ENCODE results near the gene COL7A1. TPM values are rescaled to one million over a fixed set of nuclear protein-coding genes. Genes with fewer than 3 reads are reported as not detected.
A peak's percentile ranks its signal among the peaks of the same experiment; 100 is the strongest.

The COL7A1 gene
- 83.9 TPM for polyA plus RNA-seq (2013, experiment 1 of 2; ENCODE audit: insufficient read length)
- polyA plus RNA-seq (2013, experiment 2 of 2; ENCODE audit: insufficient read length) = 76.6 TPM

GRCh38 chr3:48595075-48595525, at the start of gene COL7A1:
TSS of gene COL7A1 (minus strand) at chr3:48595329. CDS start at chr3:48595159, 170 bp downstream.
- DNase-seq = no peak

- no peak for DNase-seq
Observed at GRCh38 chr3:48642605-48643004, 47.5 kb upstream of the COL7A1 start.

GRCh38 chr3:48641396-48641795, 46.3 kb upstream of the COL7A1 start:
- no peak for DNase-seq

DNA sequence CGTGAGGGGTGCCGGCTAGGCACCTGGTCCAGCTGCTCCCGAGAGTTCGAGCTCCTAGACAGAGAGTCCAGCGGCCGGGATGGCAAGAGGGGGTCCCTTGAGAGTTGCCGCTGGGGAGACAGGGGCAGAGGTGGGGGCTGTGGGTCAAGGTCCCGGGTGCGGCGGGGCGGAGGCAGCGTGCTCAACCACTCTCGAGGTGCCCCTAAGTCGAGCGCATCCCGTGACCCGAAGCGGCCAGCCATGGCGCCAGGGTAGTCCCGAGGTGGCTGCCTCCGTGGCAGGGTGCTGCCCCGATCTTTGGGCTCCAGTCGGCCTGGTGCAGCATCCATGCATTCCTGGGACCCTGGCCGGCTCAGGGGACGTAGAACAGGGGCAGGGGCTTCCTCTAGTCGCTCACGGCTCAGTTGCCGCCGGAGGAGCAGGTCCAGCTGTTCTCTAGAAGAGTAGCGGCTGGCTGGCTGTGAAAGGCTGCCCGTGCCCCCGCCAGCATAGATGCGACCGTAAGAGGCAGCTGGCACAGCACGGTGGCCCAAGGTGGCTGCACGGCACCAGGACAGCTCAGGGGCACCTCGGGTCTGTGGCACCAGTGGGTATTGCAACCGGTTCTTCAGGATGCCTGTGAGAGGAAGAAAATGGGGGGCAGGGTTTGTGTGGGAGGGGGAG, 44.9 kb upstream of the COL7A1 start:
- DNase-seq = no peak

- DNase-seq = no peak
Observed at GRCh38 chr3:48637305-48637704, 42.2 kb upstream of the COL7A1 start.

GRCh38 chr3:48636149-48636655, 41.1 kb upstream of the COL7A1 start:
- no peak for DNase-seq

DNA sequence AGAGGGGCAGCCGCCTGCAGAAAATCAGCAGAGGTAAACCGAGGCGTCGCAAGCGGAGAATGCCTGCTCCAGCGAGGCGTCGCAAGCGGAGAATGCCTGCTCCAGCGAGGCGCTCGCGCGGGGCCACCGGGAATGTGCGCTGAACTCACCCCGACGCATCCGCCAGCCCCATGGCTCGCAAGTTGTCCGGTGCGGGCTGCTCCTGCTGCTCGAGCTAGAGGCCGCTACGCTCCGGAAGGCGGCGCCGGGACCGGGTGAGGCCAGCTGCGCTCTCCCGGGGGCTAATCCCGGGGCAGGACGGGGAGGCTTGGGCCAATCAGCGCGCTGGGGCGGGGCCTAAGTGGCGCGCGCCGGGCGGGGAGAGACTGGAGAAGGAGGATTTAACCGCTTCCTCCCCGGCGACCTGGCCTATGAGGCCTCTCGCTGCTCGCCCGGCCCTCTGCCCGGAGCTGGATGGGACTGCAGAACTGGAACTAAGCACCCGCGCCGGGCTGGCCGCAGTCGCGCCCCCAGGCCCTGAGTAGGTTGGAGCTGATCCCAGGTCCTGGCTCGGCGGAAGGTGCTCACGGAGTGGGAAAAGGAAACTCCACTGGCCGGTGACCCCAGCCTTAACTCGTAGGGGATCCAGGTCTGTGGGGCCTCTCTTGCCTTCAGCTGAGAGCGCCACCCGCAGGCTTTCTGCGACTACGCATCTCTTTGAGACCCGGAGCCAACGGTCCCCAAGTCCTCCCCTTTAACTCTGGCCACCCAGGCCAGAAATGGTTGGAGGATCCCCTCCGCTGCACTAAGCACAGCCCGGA, 40.3 kb upstream of the COL7A1 start, which contains the start of gene SLC26A6:
TSS of gene SLC26A6 (minus strand) at position 240 of the 800 bp plus-strand sequence. CDS start at position 172, 68 bp downstream.
- DNase-seq = peak; percentile 96

DNA sequence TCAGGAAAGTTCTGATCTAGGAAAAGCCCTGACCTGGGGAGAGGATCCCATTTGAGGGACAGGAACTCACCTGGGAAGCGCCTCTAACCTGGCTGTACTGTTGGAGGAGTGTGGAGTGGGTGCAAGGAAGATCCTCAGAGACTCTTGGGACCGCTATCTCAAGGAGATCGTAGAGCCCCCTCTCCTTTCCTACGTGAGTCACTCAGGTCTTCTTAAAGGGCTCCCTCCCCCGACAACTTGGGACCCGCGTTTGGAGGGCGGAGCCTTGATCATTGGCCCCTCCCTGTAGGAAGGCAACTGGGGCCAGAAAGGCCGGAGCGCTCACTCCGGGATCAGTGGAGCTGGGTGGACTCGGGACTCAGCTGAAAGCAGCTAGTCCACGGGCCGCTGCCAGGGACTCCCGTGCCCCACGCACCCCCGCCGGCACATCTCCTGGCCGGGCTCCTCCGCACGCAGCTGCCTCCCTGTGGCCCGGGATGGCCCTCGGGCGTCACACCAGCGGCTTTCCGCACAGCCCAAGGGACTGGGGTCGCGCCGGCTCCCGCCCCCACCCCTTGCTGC, 39.6 kb upstream of the COL7A1 start:
- DNase-seq = peak; percentile 64

- no peak for DNase-seq
Observed at GRCh38 chr3:48633743-48634142, 38.6 kb upstream of the COL7A1 start.

GRCh38 chr3:48633256-48633655, 38.1 kb upstream of the COL7A1 start:
- DNase-seq = no peak

DNA sequence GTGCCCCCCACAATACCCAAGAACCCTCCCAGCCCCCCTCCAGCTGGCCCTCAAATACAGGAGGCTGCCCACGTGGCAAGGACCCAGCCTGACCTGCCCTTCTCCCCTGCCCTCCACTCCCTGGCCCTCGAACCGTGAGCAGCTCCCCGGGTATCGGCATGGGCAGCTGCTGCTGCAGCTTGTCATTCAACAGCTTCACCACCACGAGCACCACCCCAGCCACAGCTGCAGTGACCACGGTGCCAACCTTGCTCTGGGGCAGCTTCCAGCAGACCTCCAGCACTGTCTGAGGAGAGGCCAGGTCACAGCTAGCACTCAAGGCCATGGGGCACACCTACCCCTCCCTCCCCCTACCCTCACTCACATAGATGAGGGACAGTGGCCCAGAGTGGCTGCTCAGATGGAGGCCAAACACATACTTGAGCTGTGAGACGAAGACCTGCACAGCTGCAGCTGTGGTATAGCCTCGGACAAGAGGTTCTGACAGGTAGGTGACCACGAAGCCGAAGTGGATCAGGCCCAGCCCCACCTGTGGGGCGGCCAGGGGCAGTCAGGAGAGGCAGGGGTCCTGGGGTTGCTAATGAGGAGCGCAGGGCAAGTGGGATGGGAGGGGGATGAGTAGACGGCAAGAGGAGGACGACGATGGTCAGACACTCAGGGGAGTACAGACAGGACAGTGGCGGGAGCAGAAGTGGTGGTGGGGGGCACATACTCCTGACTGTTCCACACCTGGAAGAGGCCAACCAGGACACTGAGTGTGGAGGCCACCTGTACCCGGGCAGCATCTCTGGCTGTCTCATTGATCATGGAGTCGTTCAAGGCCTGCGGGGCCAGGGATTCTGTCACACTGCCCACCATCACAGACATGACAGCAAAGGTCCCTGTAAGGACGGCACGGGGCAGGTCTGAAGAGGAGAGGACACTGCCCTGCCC, 36.7 kb upstream of the COL7A1 start:
- no peak for DNase-seq

- no peak for DNase-seq
Observed at GRCh38 chr3:48630833-48631232, 35.7 kb upstream of the COL7A1 start.

DNA sequence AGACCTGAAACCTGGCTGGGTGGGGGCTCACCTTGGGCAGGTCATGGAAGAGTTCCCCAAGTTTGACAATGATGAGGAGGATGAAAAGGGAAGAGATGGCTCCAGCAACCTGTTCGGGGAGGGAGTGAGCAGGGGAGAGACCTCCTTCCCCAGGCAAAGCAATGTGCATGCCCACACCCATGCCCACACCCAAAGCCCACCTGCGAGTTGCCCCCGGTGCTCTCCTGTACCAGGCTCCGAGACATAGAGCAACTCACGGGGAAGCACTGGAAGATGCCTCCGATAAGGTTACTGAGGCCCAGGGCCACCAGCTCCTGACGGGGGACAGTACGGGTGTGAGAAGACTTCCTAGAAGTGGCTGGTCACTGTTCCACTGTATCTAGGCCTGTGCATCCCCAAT, 35.3 kb upstream of the COL7A1 start:
- DNase-seq = no peak

- DNase-seq = no peak
Observed at GRCh38 chr3:48629894-48630293, 34.8 kb upstream of the COL7A1 start.

DNA sequence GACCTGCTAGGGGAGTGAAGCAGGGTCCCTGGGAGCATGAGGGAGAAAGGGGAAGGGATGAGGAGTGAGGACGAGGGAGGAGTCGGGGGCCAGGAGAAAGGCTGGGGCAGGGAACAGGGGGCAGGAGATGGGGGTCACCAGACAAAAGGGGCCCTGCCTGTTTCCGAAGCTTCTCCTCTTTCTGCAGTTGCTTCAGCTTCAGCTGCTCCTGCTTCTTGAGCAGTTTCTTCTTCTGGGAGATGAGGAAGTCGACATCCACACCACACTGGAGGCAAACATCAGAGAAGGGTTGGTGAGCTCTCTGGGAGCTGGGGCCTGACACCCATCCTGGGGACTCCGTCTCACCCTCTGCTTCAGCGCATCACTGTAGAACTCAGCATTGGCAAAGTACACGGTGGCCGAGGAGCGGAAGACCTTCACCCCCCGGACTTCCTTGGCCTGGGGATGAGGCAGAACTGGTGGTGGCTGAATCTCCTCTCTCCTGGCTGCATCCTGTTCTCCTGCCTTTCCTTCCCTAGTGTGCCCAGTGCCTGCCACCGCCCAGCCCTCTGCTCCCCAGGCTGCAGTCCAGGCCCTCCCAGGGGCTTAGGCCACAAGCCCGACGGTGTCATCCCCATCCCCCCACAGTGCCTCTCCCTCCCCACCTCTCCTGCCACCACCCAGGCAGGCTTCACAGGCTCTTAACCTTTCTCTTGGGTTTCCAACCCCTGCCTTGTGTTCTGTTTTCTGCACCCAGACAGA, 33.3 kb upstream of the COL7A1 start:
- DNase-seq = no peak

DNA sequence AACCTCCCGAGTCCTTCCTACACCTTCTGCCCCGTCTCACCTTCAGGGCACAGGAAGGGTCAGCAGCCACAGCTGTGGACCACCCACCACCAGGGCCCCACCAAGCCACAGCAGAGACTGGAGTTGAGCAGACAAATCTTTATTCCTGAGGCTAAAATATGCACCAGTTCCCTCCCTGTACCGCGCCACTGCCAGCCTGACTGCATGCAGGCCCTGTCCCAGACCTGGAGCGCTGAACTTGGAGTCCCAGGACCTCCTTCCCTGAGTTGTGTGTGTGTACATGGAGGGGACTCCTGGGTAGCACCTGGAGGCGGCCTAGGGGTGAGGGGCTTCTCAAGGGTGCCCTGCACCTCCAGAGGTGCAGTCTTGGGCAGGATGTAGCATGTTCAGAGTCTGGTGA, 30.5 kb upstream of the COL7A1 start:
- no peak for DNase-seq

- DNase-seq = no peak
Observed at GRCh38 chr3:48624767-48625166, 29.6 kb upstream of the COL7A1 start.

GRCh38 chr3:48623851-48624547, 28.9 kb upstream of the COL7A1 start:
- DNase-seq = no peak

- no peak for DNase-seq
Observed at GRCh38 chr3:48621461-48621869, 26.3 kb upstream of the COL7A1 start, which contains the start of gene TMEM89. TSS of gene TMEM89 (minus strand) at chr3:48621769. CDS start at chr3:48621756, 13 bp downstream.
